HEK293 (cell line): ENCODE results near the gene KCNH8.

Experiments
- CTCF ChIA-PET: fragments of 350-600 bp; formaldehyde crosslinking; extraction: SDS; loops from one replicate; lab custom pipeline; 2021; ENCODE audit warnings: antibody characterized with exemption; lab: Yijun Ruan, JAX
- POLR2A ChIA-PET: fragments of 300-600 bp; formaldehyde crosslinking; extraction: SDS; loops from one replicate; lab custom pipeline; 2020; ENCODE audit warnings: antibody characterized with exemption, inconsistent platforms; lab: Yijun Ruan, JAX
- H3K27ac ChIP-seq: fragments of 200-500 bp; sonication (Bioruptor generic); 2 replicates; pipeline ENCODE4 v1.5.1; 2014; ENCODE audit warnings: low read depth, low read length, control low read depth, inconsistent platforms; ENCODE audit errors: extremely low read depth
- H3K36me3 ChIP-seq, 2 experiments: fragments of 200-500 bp in 1 of 2; sonication (Bioruptor generic) in 1 of 2; 1 replicate in 1 of 2; 2 replicates in 1 of 2; pipeline ENCODE4 v1.5.1; 2014 to 2017; ENCODE audit warnings: inconsistent platforms in 2 of 2, low read length in 2 of 2; ENCODE audit not compliant: control insufficient read depth in 2 of 2, insufficient read depth in 1 of 2
- H3K4me1 ChIP-seq: fragments of 200-500 bp; sonication (Bioruptor generic); 2 replicates; pipeline ENCODE4 v1.5.1; 2014; ENCODE audit warnings: mild to moderate bottlenecking, low read length, inconsistent platforms; ENCODE audit not compliant: control insufficient read depth, insufficient read depth
- H3K4me3 ChIP-seq: 2 replicates; pipeline ENCODE4 v1.5.1; 2011; ENCODE audit warnings: low read depth, mild to moderate bottlenecking, control low read depth, low read length, moderate library complexity
- H3K9me3 ChIP-seq: fragments of 200-500 bp; sonication (Bioruptor generic); 2 replicates; pipeline ENCODE4 v1.5.1; 2014; ENCODE audit warnings: low read depth, low read length, inconsistent platforms; ENCODE audit not compliant: control insufficient read depth, insufficient read depth
- GFI1B ChIP-seq: fragments of 450-650 bp; formaldehyde crosslinking; IDR thresholded peaks from 2 replicates; pipeline ENCODE4 v1.5.1; 2016; ENCODE audit warnings: missing biosample characterization, missing genetic modification characterization
- GLI2 ChIP-seq: fragments of 450-650 bp; formaldehyde crosslinking; IDR thresholded peaks from 2 replicates; pipeline ENCODE4; 2017; ENCODE audit warnings: missing biosample characterization, missing genetic modification characterization, low read depth, borderline replicate concordance
- HOXA7 ChIP-seq: sonication (generic); formaldehyde crosslinking; IDR thresholded peaks from 2 replicates; pipeline ENCODE4 v1.8.1; 2022; ENCODE audit warnings: missing genetic modification reagents, borderline replicate concordance
- MEIS1 ChIP-seq: sonication (generic); formaldehyde crosslinking; IDR thresholded peaks from 2 replicates; pipeline ENCODE4 v1.8.1; 2022; ENCODE audit warnings: missing genetic modification reagents, mild to moderate bottlenecking, borderline replicate concordance
- OVOL3 ChIP-seq: fragments of 450-650 bp; formaldehyde crosslinking; IDR thresholded peaks from 2 replicates; pipeline ENCODE4 v1.5.1; 2016; ENCODE audit warnings: missing biosample characterization, missing genetic modification characterization
- PRDM1 ChIP-seq: fragments of 450-650 bp; formaldehyde crosslinking; IDR thresholded peaks from 2 replicates; pipeline ENCODE4; 2016; ENCODE audit warnings: missing biosample characterization, missing genetic modification characterization
- PRDM4 ChIP-seq: fragments of 450-650 bp; formaldehyde crosslinking; IDR thresholded peaks from 2 replicates; pipeline ENCODE4 v1.5.1; 2017; ENCODE audit warnings: missing biosample characterization, missing genetic modification characterization
- SETDB1 ChIP-seq: IDR thresholded peaks from one replicate; pipeline ENCODE4 v1.6.1; 2017; ENCODE audit warnings: mild to moderate bottlenecking, low read length, moderate library complexity, mixed read lengths; ENCODE audit not compliant: insufficient read length
- SP7 ChIP-seq: fragments of 450-650 bp; formaldehyde crosslinking; IDR thresholded peaks from 2 replicates; pipeline ENCODE4 v1.5.1; 2016; ENCODE audit warnings: missing biosample characterization, missing genetic modification characterization
- ZBTB17 ChIP-seq: fragments of 450-650 bp; formaldehyde crosslinking; IDR thresholded peaks from 2 replicates; pipeline ENCODE4 v1.5.1; 2016; ENCODE audit warnings: missing biosample characterization, missing genetic modification characterization
- ZBTB44 ChIP-seq: fragments of 450-650 bp; IDR thresholded peaks from 2 replicates; pipeline ENCODE4 v1.5.1; 2018; ENCODE audit warnings: missing biosample characterization, mild to moderate bottlenecking, missing genetic modification characterization
- ZBTB7A ChIP-seq: fragments of 450-650 bp; formaldehyde crosslinking; IDR thresholded peaks from 2 replicates; pipeline ENCODE4 v1.5.1; 2016; ENCODE audit warnings: low read depth, missing biosample characterization, missing genetic modification characterization
- ZBTB8A ChIP-seq: fragments of 450-650 bp; formaldehyde crosslinking; IDR thresholded peaks from 2 replicates; pipeline ENCODE4 v1.5.1; 2016; ENCODE audit warnings: missing biosample characterization, missing genetic modification characterization
- ZNF112 ChIP-seq: fragments of 450-650 bp; formaldehyde crosslinking; IDR thresholded peaks from 2 replicates; pipeline ENCODE4 v1.5.0; 2017; ENCODE audit warnings: missing biosample characterization, missing genetic modification characterization
- ZNF2 ChIP-seq: fragments of 450-650 bp; formaldehyde crosslinking; IDR thresholded peaks from 2 replicates; pipeline ENCODE4 v1.5.1; 2016; ENCODE audit warnings: missing biosample characterization, missing genetic modification characterization
- ZNF280D ChIP-seq: fragments of 450-650 bp; formaldehyde crosslinking; IDR thresholded peaks from 2 replicates; pipeline ENCODE4 v1.5.1; 2016; ENCODE audit warnings: missing biosample characterization, missing genetic modification characterization
- ZNF350 ChIP-seq: fragments of 450-650 bp; formaldehyde crosslinking; IDR thresholded peaks from 2 replicates; pipeline ENCODE4 v1.5.0; 2017; ENCODE audit warnings: missing biosample characterization, mild to moderate bottlenecking, missing genetic modification characterization
- ZNF561 ChIP-seq: fragments of 450-650 bp; IDR thresholded peaks from 2 replicates; pipeline ENCODE4 v1.5.1; 2018; ENCODE audit warnings: missing biosample characterization, missing genetic modification characterization, borderline replicate concordance
- ZNF596 ChIP-seq: fragments of 450-650 bp; IDR thresholded peaks from 2 replicates; pipeline ENCODE4 v1.5.0; 2018; ENCODE audit warnings: missing biosample characterization, mild to moderate bottlenecking, missing genetic modification characterization, moderate library complexity
- ZNF692 ChIP-seq: fragments of 450-650 bp; formaldehyde crosslinking; IDR thresholded peaks from 2 replicates; pipeline ENCODE4 v1.5.1; 2016; ENCODE audit warnings: missing biosample characterization, missing genetic modification characterization
- ZNF747 ChIP-seq: fragments of 450-650 bp; formaldehyde crosslinking; IDR thresholded peaks from 2 replicates; pipeline ENCODE4 v1.5.1; 2016; ENCODE audit warnings: missing biosample characterization, missing genetic modification characterization
- ZNF792 ChIP-seq: fragments of 450-650 bp; formaldehyde crosslinking; IDR thresholded peaks from 2 replicates; pipeline ENCODE4 v1.5.1; 2016; ENCODE audit warnings: missing biosample characterization, missing genetic modification characterization

Gene KCNH8

GRCh38 chr3:19487386-19487785 lies 339.1 kb downstream of the KCNH8 start (continued):
- TF ChIP-seq ZNF280D (tag by site-specific recombination) (no peak), GFI1B (tag by site-specific recombination) (no peak), SP7 (tag by site-specific recombination) (no peak), ZNF112 (tag by site-specific recombination) (no peak), ZNF350 (no peak), ZNF747 (no peak), ZBTB44 (tag by site-specific recombination) (no peak), ZBTB17 (tag by site-specific recombination) (no peak)
- TF ChIP-seq, all 188 proteins: peak for 0

GRCh38 chr3:19488939-19489338 lies 340.6 kb downstream of the KCNH8 start:
- Histone ChIP-seq H3K27ac (no peak overlapping the region), H3K4me3 (no peak overlapping the region), H3K4me1 (no peaks in the 10 kb centered on the region), H3K36me3 (no peaks in the 10 kb centered on the region), H3K9me3 (no peaks in the 10 kb centered on the region)
- TF ChIP-seq ZNF596, result no peak
- no peak for TF ChIP-seq ZBTB8A (tag by site-specific recombination)
- TF ChIP-seq MEIS1 (CRISPR knock-in tag), result no peak
- TF ChIP-seq HOXA7 (CRISPR knock-in tag), result no peak
- no peak for TF ChIP-seq ZNF2
- TF ChIP-seq GLI2 (tag by site-specific recombination), result no peak
- no peak for TF ChIP-seq OVOL3
- TF ChIP-seq PRDM1 (tag by site-specific recombination), result no peak
- no peak for TF ChIP-seq ZNF561 (tag by site-specific recombination)
- TF ChIP-seq ZNF792 (tag by site-specific recombination), result no peak
- ChIA-PET CTCF (no interaction called here), POLR2A (no interaction called here)

- ChIA-PET POLR2A (no interaction called here), CTCF (no interaction called here)
Measured at GRCh38 chr3:19489936-19490335, 341.6 kb downstream of the KCNH8 start.

More at GRCh38 chr3:19489936-19490335, 341.6 kb downstream of the KCNH8 start:
- H3K4me3 ChIP-seq, result no peak overlapping the region
- no peaks in the 10 kb centered on the region for H3K4me1 ChIP-seq
- H3K27ac ChIP-seq, result no peak overlapping the region
- H3K9me3 ChIP-seq, result no peaks in the 10 kb centered on the region
- TF ChIP-seq ZNF692 (tag by site-specific recombination), result no peak
- TF ChIP-seq PRDM4, result no peak
- no peak for TF ChIP-seq SETDB1
- no peak for TF ChIP-seq ZBTB7A (tag by site-specific recombination)
- TF ChIP-seq, all 188 proteins: peak for 0
- no peaks in the 10 kb centered on the region for H3K36me3 ChIP-seq
